HepG2 (cell line): ENCODE results near the gene KHK.

Source experiments
- ATF3 ChIP-seq: sonication (generic); formaldehyde crosslinking; IDR thresholded peaks from 2 replicates; pipeline ENCODE4 v1.4.0; 2020; ENCODE audit warnings: missing genetic modification reagents
- BRCA1 ChIP-seq: sonication (generic); formaldehyde crosslinking; IDR thresholded peaks from 2 replicates; pipeline ENCODE4 v1.4.0; 2020; ENCODE audit warnings: missing genetic modification reagents
- FOSL2 ChIP-seq: sonication (generic); formaldehyde crosslinking; IDR thresholded peaks from 2 replicates; pipeline ENCODE4 v1.4.0; 2020; ENCODE audit warnings: missing genetic modification reagents
- FOXA3 ChIP-seq: IDR thresholded peaks from 2 replicates; pipeline ENCODE4 v1.6.1; 2016; ENCODE audit warnings: missing genetic modification reagents, missing compliant biosample characterization
- GABPA ChIP-seq, 2 experiments: IDR thresholded peaks; 2 replicates each; pipeline ENCODE4 v1.6.1; 2011 to 2016; ENCODE audit warnings: low read depth in 2 of 2, low read length in 1 of 2, missing biosample characterization in 1 of 2, missing genetic modification characterization in 1 of 2
- KMT2A ChIP-seq: sonication (generic); formaldehyde crosslinking; IDR thresholded peaks from 2 replicates; pipeline ENCODE4 v1.4.0; 2020; ENCODE audit warnings: missing genetic modification reagents
- MXD4 ChIP-seq: IDR thresholded peaks from 2 replicates; pipeline ENCODE4 v1.6.1; 2016; ENCODE audit warnings: mild to moderate bottlenecking, missing biosample characterization, missing genetic modification reagents
- TAF15 ChIP-seq: fragments of 200-400 bp; formaldehyde crosslinking; IDR thresholded peaks from one replicate; pipeline ENCODE4 v1.6.1; 2018; ENCODE audit warnings: mild to moderate bottlenecking, low read depth, low read length; ENCODE audit not compliant: poor library complexity, severe bottlenecking
- TEAD2 ChIP-seq: sonication (generic); formaldehyde crosslinking; IDR thresholded peaks from 2 replicates; pipeline ENCODE4 v1.9.0; 2021; ENCODE audit warnings: missing genetic modification reagents
- TRAFD1 ChIP-seq: sonication (generic); formaldehyde crosslinking; IDR thresholded peaks from 2 replicates; pipeline ENCODE4 v1.5.1; 2020; ENCODE audit warnings: missing genetic modification reagents, mild to moderate bottlenecking, borderline replicate concordance
- ZNF557 ChIP-seq: sonication (generic); formaldehyde crosslinking; IDR thresholded peaks from 2 replicates; pipeline ENCODE4 v1.4.0; 2020; ENCODE audit warnings: missing genetic modification reagents
- ZSCAN22 ChIP-seq: sonication (generic); formaldehyde crosslinking; IDR thresholded peaks from 2 replicates; pipeline ENCODE4 v1.4.0; 2020; ENCODE audit warnings: mild to moderate bottlenecking, missing genetic modification reagents
- TF ChIP-seq, protein P1 (sequence below): sonication (generic); formaldehyde crosslinking; IDR thresholded peaks from 2 replicates; pipeline ENCODE4 v1.5.0; 2020; ENCODE audit warnings: mild to moderate bottlenecking, missing genetic modification reagents, moderate library complexity
- TF ChIP-seq, protein P2 (sequence below): IDR thresholded peaks from 2 replicates; pipeline ENCODE4 v1.6.1; 2016; ENCODE audit warnings: missing genetic modification reagents, missing compliant biosample characterization

DNA sequence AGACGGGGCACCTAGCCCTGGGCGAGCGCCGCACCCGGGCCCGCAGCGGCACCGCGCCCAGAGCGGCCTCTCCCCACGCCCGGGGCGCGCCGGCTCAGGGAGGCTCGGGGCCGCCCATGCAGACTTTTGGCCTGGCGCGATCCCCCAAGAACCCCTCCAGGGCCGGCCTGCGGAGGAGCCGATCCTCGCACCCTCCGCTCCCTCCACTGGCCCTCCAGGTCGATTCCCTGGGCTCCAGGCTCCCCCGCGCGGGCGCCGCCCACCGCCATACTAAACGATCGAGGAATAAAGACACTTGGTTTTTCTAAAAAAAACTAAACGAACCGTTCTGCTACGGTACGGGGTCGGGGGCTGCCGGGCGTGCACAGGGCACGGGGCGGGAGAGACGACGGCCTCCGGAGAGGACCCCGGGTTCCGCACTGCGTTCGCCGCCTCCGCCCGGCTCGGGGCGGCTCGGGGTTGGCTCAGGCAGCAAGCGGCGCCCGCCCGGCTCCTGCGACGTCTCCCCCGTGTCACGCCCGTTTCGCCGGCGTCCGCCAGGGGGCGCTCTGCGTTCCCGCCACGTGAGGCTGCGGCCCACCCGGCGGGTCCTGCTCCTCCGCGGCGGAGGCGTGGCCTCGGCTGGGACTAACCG lies 365 bp upstream of the KHK start:
- TF ChIP-seq ZSCAN22 (CRISPR knock-in tag) = no peak
- TF ChIP-seq TRAFD1 (CRISPR knock-in tag) = no peak
- TF ChIP-seq, protein P1, sequence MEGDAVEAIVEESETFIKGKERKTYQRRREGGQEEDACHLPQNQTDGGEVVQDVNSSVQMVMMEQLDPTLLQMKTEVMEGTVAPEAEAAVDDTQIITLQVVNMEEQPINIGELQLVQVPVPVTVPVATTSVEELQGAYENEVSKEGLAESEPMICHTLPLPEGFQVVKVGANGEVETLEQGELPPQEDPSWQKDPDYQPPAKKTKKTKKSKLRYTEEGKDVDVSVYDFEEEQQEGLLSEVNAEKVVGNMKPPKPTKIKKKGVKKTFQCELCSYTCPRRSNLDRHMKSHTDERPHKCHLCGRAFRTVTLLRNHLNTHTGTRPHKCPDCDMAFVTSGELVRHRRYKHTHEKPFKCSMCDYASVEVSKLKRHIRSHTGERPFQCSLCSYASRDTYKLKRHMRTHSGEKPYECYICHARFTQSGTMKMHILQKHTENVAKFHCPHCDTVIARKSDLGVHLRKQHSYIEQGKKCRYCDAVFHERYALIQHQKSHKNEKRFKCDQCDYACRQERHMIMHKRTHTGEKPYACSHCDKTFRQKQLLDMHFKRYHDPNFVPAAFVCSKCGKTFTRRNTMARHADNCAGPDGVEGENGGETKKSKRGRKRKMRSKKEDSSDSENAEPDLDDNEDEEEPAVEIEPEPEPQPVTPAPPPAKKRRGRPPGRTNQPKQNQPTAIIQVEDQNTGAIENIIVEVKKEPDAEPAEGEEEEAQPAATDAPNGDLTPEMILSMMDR (CRISPR knock-in tag) = peak; percentile 87
- peak; percentile 87 for TF ChIP-seq KMT2A (CRISPR knock-in tag)
- TF ChIP-seq BRCA1 (CRISPR knock-in tag) = no peak
- TF ChIP-seq FOXA3 (CRISPR knock-in tag) = peak; percentile 72
- peak; percentile 36 for TF ChIP-seq TAF15
- no peak for TF ChIP-seq GABPA (IDR thresholded peaks at IDR 0.05; ENCODE audit: low read depth, low read length)
- no peak for TF ChIP-seq GABPA (CRISPR knock-in tag; IDR thresholded peaks at IDR 0.05; ENCODE audit: low read depth)
- no peak for TF ChIP-seq TEAD2 (CRISPR knock-in tag)
- TF ChIP-seq ZNF557 (CRISPR knock-in tag) = no peak
- TF ChIP-seq, protein P2, sequence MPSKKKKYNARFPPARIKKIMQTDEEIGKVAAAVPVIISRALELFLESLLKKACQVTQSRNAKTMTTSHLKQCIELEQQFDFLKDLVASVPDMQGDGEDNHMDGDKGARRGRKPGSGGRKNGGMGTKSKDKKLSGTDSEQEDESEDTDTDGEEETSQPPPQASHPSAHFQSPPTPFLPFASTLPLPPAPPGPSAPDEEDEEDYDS (CRISPR knock-in tag) = peak; percentile 42; the same call in 1 of the 2 replicates
- peak; percentile 94 for TF ChIP-seq MXD4
- TF ChIP-seq ATF3 (CRISPR knock-in tag) = peak; percentile 58
- peak; percentile 35 for TF ChIP-seq FOSL2 (CRISPR knock-in tag)
